IMR-90 (cell line): ENCODE measurements around the gene CYP4F8. TPM values are rescaled to one million over a fixed set of nuclear protein-coding genes. Genes with fewer than 3 reads are reported as not detected.

Source experiments
- ATAC-seq: fragments of 200-7000 bp; cut with Tn5 transposase; 2 replicates; pipeline ENCODE4 v1.9.1; 2020; ENCODE audit warnings: low read depth, mild to moderate bottlenecking, moderate library complexity
- BruUV-seq: library from RNA; stranded (reverse); fragments of 400-500 nt; replicated peaks from 2 replicates; lab custom pipeline; 2021; lab: Mats Ljungman, UMichigan
- CTCF ChIA-PET: fragments of 300-600 bp; formaldehyde crosslinking; extraction: SDS; loops from one replicate; lab custom pipeline; 2021; ENCODE audit warnings: antibody characterized with exemption; lab: Yijun Ruan, JAX
- POLR2A ChIA-PET: fragments of 300-600 bp; sonication (Branson Sonifier 250); formaldehyde crosslinking; loops from one replicate; lab custom pipeline; 2022; ENCODE audit warnings: antibody characterized with exemption; ENCODE audit not compliant: unreplicated experiment; lab: Charles Lee
- DNase-seq: peaks from one replicate; pipeline ENCODE4 v3.0.0; 2013
- H2AFZ ChIP-seq: replicated peaks from 2 replicates; pipeline ENCODE3; 2013; ENCODE audit warnings: low read length, mild to moderate bottlenecking; ENCODE audit not compliant: poor library complexity
- H2AK5ac ChIP-seq: 2 replicates; pipeline ENCODE4 v1.6.1; 2013; ENCODE audit warnings: low read depth, low read length, inconsistent platforms
- H2AK9ac ChIP-seq: replicated peaks from 2 replicates; pipeline ENCODE3; 2013; ENCODE audit warnings: mild to moderate bottlenecking, low read depth, low read length, moderate library complexity; ENCODE audit not compliant: poor library complexity
- H2BK120ac ChIP-seq: 2 replicates; pipeline ENCODE4 v1.6.1; 2013; ENCODE audit warnings: low read depth, low read length, inconsistent platforms
- H2BK15ac ChIP-seq: 3 replicates; pipeline ENCODE4 v1.6.1; 2013; ENCODE audit warnings: low read depth, low read length, inconsistent platforms
- H2BK20ac ChIP-seq: 2 replicates; pipeline ENCODE4 v1.6.1; 2013; ENCODE audit warnings: low read depth, mild to moderate bottlenecking, inconsistent platforms, low read length, moderate library complexity
- H2BK5ac ChIP-seq: 2 replicates; pipeline ENCODE4 v1.6.1; 2013; ENCODE audit warnings: mild to moderate bottlenecking, low read depth, low read length, inconsistent platforms; ENCODE audit not compliant: poor library complexity, severe bottlenecking
- H3K14ac ChIP-seq: replicated peaks from 2 replicates; pipeline ENCODE4 v1.6.1; 2013; ENCODE audit warnings: low read depth, low read length, inconsistent platforms
- H3K18ac ChIP-seq: 2 replicates; pipeline ENCODE4 v1.6.1; 2013; ENCODE audit warnings: low read depth, low read length, control low read depth
- H3K23ac ChIP-seq: 2 replicates; pipeline ENCODE4 v1.6.1; 2013; ENCODE audit warnings: low read depth, low read length, inconsistent platforms
- H3K27ac ChIP-seq: 2 replicates; pipeline ENCODE4 v1.5.1; 2013; ENCODE audit warnings: mild to moderate bottlenecking, control low read depth, low read length; ENCODE audit not compliant: insufficient read depth
- H3K27me3 ChIP-seq: 2 replicates; pipeline ENCODE4 v1.6.1; 2013; ENCODE audit warnings: low read length; ENCODE audit not compliant: control insufficient read depth, insufficient read depth
- H3K36me3 ChIP-seq: 2 replicates; pipeline ENCODE4 v1.6.1; 2013; ENCODE audit warnings: low read length, mixed read lengths; ENCODE audit not compliant: control insufficient read depth, insufficient read depth
- H3K4ac ChIP-seq: 2 replicates; pipeline ENCODE4 v1.6.1; 2013; ENCODE audit warnings: low read depth, low read length, inconsistent platforms
- H3K4me1 ChIP-seq: 2 replicates; pipeline ENCODE4 v1.6.1; 2013; ENCODE audit warnings: low read length, mixed read lengths; ENCODE audit not compliant: control insufficient read depth, insufficient read depth
- H3K4me2 ChIP-seq: 2 replicates; pipeline ENCODE4 v1.6.1; 2013; ENCODE audit warnings: low read depth, mild to moderate bottlenecking, control low read depth, low read length, moderate library complexity
- H3K4me3 ChIP-seq: 2 replicates; pipeline ENCODE4 v1.5.1; 2013; ENCODE audit warnings: low read depth, mild to moderate bottlenecking, control low read depth, low read length, moderate library complexity; ENCODE audit not compliant: insufficient read depth
- H3K56ac ChIP-seq: 2 replicates; pipeline ENCODE4 v1.6.1; 2013; ENCODE audit warnings: low read length, inconsistent platforms; ENCODE audit not compliant: insufficient read depth; ENCODE audit errors: extremely low read depth
- H3K79me1 ChIP-seq, 2 experiments: 2 replicates each; pipeline ENCODE4 v1.6.1; 2013; ENCODE audit warnings: low read length in 2 of 2, inconsistent platforms in 1 of 2, low read depth in 1 of 2
- H3K9ac ChIP-seq: 2 replicates; pipeline ENCODE4 v1.6.1; 2013; ENCODE audit warnings: low read depth, low read length, control low read depth
- H3K9me1 ChIP-seq: 2 replicates; pipeline ENCODE4 v1.6.1; 2013; ENCODE audit warnings: low read length, inconsistent platforms; ENCODE audit not compliant: insufficient read depth
- H3K9me3 ChIP-seq: 2 replicates; pipeline ENCODE4 v1.6.1; 2013; ENCODE audit warnings: low read length; ENCODE audit not compliant: control insufficient read depth, insufficient read depth
- H4K20me1 ChIP-seq: 2 replicates; pipeline ENCODE4 v1.6.1; 2013; ENCODE audit warnings: low read length, inconsistent platforms; ENCODE audit not compliant: insufficient read depth
- H4K5ac ChIP-seq: 2 replicates; pipeline ENCODE4 v1.6.1; 2013; ENCODE audit warnings: mild to moderate bottlenecking, low read depth, low read length, control low read depth
- H4K8ac ChIP-seq, 2 experiments: 2 replicates each; pipeline ENCODE4 v1.6.1; 2013; ENCODE audit warnings: low read depth in 2 of 2, low read length in 2 of 2, control low read depth in 1 of 2, inconsistent platforms in 1 of 2
- H4K91ac ChIP-seq: 2 replicates; pipeline ENCODE4 v1.6.1; 2013; ENCODE audit warnings: low read depth, low read length, inconsistent platforms; ENCODE audit not compliant: insufficient read depth
- BHLHE40 ChIP-seq: fragments of 150-350 bp; IDR thresholded peaks from 2 replicates; pipeline ENCODE4 v1.6.1; 2016; ENCODE audit warnings: mild to moderate bottlenecking, low read depth, low read length
- CEBPB ChIP-seq: IDR thresholded peaks from 2 replicates; pipeline ENCODE4 v1.6.1; 2012; ENCODE audit warnings: low read depth, low read length, improper control_type of control experiment
- CHD1 ChIP-seq: IDR thresholded peaks from 2 replicates; pipeline ENCODE4 v1.6.1; 2012; ENCODE audit warnings: low read depth, low read length, improper control_type of control experiment
- ELK1 ChIP-seq: fragments of 150-350 bp; IDR thresholded peaks from 2 replicates; pipeline ENCODE4 v1.6.1; 2016; ENCODE audit warnings: low read depth, mild to moderate bottlenecking, low read length, moderate library complexity, borderline replicate concordance
- MAFK ChIP-seq: IDR thresholded peaks from 2 replicates; pipeline ENCODE4 v1.6.1; 2012; ENCODE audit warnings: low read depth, low read length, improper control_type of control experiment
- MAZ ChIP-seq: IDR thresholded peaks from 2 replicates; pipeline ENCODE4 v1.6.1; 2012; ENCODE audit warnings: low read depth, mild to moderate bottlenecking, low read length, improper control_type of control experiment, moderate library complexity, borderline replicate concordance
- MXI1 ChIP-seq: IDR thresholded peaks from 2 replicates; pipeline ENCODE4 v1.6.1; 2012; ENCODE audit warnings: low read depth, mild to moderate bottlenecking, low read length, moderate library complexity, borderline replicate concordance
- POLR2A ChIP-seq: IDR thresholded peaks from 2 replicates; pipeline ENCODE4 v1.6.1; 2012; ENCODE audit warnings: mild to moderate bottlenecking, low read depth, low read length
- SMC3 ChIP-seq: fragments of 150-350 bp; IDR thresholded peaks from 2 replicates; pipeline ENCODE4 v1.6.1; 2016; ENCODE audit warnings: low read depth, mild to moderate bottlenecking, antibody characterized with exemption, low read length, moderate library complexity
- WGBS, 2 experiments: methylation state at CpG; one replicate each; pipeline versions ENCODE4 v1.1.5 to v1.1.7; 2013; ENCODE audit warnings: missing lambda C conversion rate in 2 of 2; ENCODE audit not compliant: insufficient read length in 1 of 2; ENCODE audit errors: extremely low coverage in 2 of 2; 5-methylcytosine and 5-hydroxymethylcytosine counted together
- dilution Hi-C: fragments of 300-500 bp; cut with HindIII; formaldehyde crosslinking; loops from one replicate; pipeline ENCODE4 v1.14.3; 2018; ENCODE audit warnings: low sequenced_read_pairs; ENCODE audit not compliant: unreplicated experiment
- in situ Hi-C: fragments of 300-500 bp; cut with MboI; formaldehyde crosslinking; loops from 3 replicates; pipeline ENCODE4 v1.14.3; 2019; ENCODE audit warnings: low sequenced_read_pairs, inconsistent platforms, mixed read lengths
- intact Hi-C: fragments of 100-400 bp; cut with micrococcal nuclease; formaldehyde crosslinking; loops from 2 replicates; pipeline ENCODE4 v1.10.0; 2022
- polyA plus RNA-seq, 3 experiments: library from polyadenylated mRNA; depleted of rRNA; stranded (reverse); fragments of >200 nt; gene quantifications; 2 replicates each; pipeline ENCODE4 v1.2.3, GENCODE V29; 2012; ENCODE audit warnings: low replicate concordance in 1 of 3
- total RNA-seq: library from RNA; depleted of rRNA; stranded (reverse); fragments of >200 nt; gene quantifications from 2 replicates; pipeline ENCODE4 v1.2.3, GENCODE V29; 2012
- TF ChIP-seq, protein P1 (sequence below): conservative IDR thresholded peaks from 2 replicates; pipeline ENCODE4 v1.5.1; 2012; ENCODE audit warnings: mild to moderate bottlenecking, low read depth, low read length, improper control_type of control experiment
- TF ChIP-seq, protein P2 (sequence below): fragments of 150-350 bp; IDR thresholded peaks from 2 replicates; pipeline ENCODE4 v1.6.1; 2017; ENCODE audit warnings: mild to moderate bottlenecking, antibody characterized with exemption, low read length, low read depth

Gene CYP4F8
- total and polyA plus RNA-seq, 2 of the 4 experiments (the other 2 are of a cell fraction) = not detected

DNA sequence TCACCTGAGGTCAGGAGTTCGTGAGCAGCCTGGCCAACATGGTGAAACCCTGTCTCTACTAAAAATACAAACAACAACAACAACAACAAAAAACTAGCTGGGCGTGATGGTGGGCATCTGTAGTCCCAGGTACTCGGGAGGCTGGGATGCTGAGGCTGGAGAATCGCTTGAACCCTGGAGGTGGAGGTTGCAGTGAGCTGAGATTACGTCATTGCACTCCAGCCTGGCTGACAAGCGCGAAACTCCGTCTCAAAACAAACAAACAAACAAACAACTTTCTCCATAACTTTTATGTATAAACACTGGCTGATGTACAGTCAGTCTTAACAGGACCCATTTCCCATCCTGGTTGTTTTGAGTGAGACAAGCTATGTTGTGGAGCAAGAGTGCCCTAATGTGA is 5.8 kb upstream of the CYP4F8 start:
- CTCF ChIA-PET = no interaction called here
- no peak overlapping the region for H3K4me3 ChIP-seq
- BruUV-seq = no TSS peak

More for the DNA sequence above, 5.8 kb upstream of the CYP4F8 start:
- TF ChIP-seq MAFK = no peak
- TF ChIP-seq CEBPB = no peak
- TF ChIP-seq BHLHE40 = no peak
- TF ChIP-seq MXI1 = no peak
- TF ChIP-seq POLR2A = no peak
- TF ChIP-seq ELK1 = no peak
- no peak for TF ChIP-seq MAZ
- TF ChIP-seq SMC3 = no peak
- TF ChIP-seq, protein P1, sequence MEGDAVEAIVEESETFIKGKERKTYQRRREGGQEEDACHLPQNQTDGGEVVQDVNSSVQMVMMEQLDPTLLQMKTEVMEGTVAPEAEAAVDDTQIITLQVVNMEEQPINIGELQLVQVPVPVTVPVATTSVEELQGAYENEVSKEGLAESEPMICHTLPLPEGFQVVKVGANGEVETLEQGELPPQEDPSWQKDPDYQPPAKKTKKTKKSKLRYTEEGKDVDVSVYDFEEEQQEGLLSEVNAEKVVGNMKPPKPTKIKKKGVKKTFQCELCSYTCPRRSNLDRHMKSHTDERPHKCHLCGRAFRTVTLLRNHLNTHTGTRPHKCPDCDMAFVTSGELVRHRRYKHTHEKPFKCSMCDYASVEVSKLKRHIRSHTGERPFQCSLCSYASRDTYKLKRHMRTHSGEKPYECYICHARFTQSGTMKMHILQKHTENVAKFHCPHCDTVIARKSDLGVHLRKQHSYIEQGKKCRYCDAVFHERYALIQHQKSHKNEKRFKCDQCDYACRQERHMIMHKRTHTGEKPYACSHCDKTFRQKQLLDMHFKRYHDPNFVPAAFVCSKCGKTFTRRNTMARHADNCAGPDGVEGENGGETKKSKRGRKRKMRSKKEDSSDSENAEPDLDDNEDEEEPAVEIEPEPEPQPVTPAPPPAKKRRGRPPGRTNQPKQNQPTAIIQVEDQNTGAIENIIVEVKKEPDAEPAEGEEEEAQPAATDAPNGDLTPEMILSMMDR = no peak
- no peak for TF ChIP-seq CHD1
- TF ChIP-seq, protein P2, sequence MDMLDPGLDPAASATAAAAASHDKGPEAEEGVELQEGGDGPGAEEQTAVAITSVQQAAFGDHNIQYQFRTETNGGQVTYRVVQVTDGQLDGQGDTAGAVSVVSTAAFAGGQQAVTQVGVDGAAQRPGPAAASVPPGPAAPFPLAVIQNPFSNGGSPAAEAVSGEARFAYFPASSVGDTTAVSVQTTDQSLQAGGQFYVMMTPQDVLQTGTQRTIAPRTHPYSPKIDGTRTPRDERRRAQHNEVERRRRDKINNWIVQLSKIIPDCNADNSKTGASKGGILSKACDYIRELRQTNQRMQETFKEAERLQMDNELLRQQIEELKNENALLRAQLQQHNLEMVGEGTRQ = no peak
- WGBS, 2 experiments = no CpG with 5 or more reads among the region's 8 CpGs
- Histone ChIP-seq H3K9me1 (no peaks in the 10 kb centered on the region), H3K27ac (no peak overlapping the region), H3K56ac (no peak overlapping the region), H3K4me2 (no peak overlapping the region), H3K18ac (no peak overlapping the region), H3K14ac (no peak overlapping the region), H3K9ac (no peak overlapping the region), H3K79me1 (no peaks in the 10 kb centered on the region), H2AK9ac (no peak overlapping the region), H2BK15ac (no peak overlapping the region), H2AFZ (no peak overlapping the region), H3K4me1 (no peaks in the 10 kb centered on the region), H4K8ac (no peak overlapping the region), H3K36me3 (no peaks in the 10 kb centered on the region), H2AK5ac (no peak overlapping the region), H2BK5ac (no peak overlapping the region), H3K9me3 (peaks cover 4% of the 10 kb centered on the region; the same call in 1 of the 2 replicates), H2BK120ac (no peak overlapping the region), H4K91ac (no peak overlapping the region), H3K27me3 (no peaks in the 10 kb centered on the region), H2BK20ac (no peak overlapping the region), H3K23ac (no peak overlapping the region), H4K5ac (no peak overlapping the region), H4K20me1 (no peaks in the 10 kb centered on the region), H3K4ac (no peak overlapping the region)
- intact Hi-C loops (no loop called here), in situ Hi-C loops (no loop called here), dilution Hi-C loops (no loop called here)
- DNase-seq = no peak
- no peak for ATAC-seq
- POLR2A ChIA-PET = no interaction called here
